NCI-H526 (cell line): Measurements from ENCODE around the gene ZNF837.
"Not testable (repeated sequence)": the region's sequence is repeated elsewhere in the genome, so short reads cannot be mapped to it uniquely, and the experiment has no call there.

ENCODE experiments used
- DNase-seq, 2 experiments: peaks; one replicate each; lab custom pipeline; 2025; lab: John Stamatoyannopoulos, UW

The ZNF837 gene

GRCh38 chr19:58351558-58351878 is 29.3 kb downstream of the ZNF837 start:
- DNase-seq: no peak

- DNase-seq: no peak
These were observed 29.8 kb downstream of the ZNF837 start for GRCh38 chr19:58350871-58351557.

GRCh38 chr19:58350001-58350861 is 30.6 kb downstream of the ZNF837 start:
- DNase-seq: peak in 1 of 2 experiments; percentile 39

GRCh38 chr19:58349590-58349989 is 31.2 kb downstream of the ZNF837 start:
- DNase-seq: no peak

- not testable (repeated sequence) for DNase-seq
These were observed 32.8 kb downstream of the ZNF837 start for GRCh38 chr19:58348080-58348479.

- peak in 1 of 2 experiments; percentile 54 for DNase-seq
These were observed 33.6 kb downstream of the ZNF837 start for GRCh38 chr19:58346961-58347929.

- no peak for DNase-seq
These were observed 35.3 kb downstream of the ZNF837 start for GRCh38 chr19:58345558-58345957.

GRCh38 chr19:58338825-58339558 is 41.8 kb downstream of the ZNF837 start:
- peak in 1 of 2 experiments; percentile 22 for DNase-seq

GRCh38 chr19:58338336-58338735 is 42.5 kb downstream of the ZNF837 start:
- no peak for DNase-seq

GRCh38 chr19:58336820-58337219 is 44.0 kb downstream of the ZNF837 start:
- DNase-seq: no peak

- DNase-seq: no peak
These were observed 44.6 kb downstream of the ZNF837 start for GRCh38 chr19:58336216-58336615.

- no peak for DNase-seq
These were observed 45.2 kb downstream of the ZNF837 start for GRCh38 chr19:58335630-58336029.

- no peak for DNase-seq
These were observed 46.1 kb downstream of the ZNF837 start for GRCh38 chr19:58334691-58335249.

- DNase-seq: no peak
These were observed 48.1 kb downstream of the ZNF837 start for GRCh38 chr19:58332697-58333096.

GRCh38 chr19:58330458-58330857 is 50.4 kb downstream of the ZNF837 start:
- no peak for DNase-seq

- no peak for DNase-seq
These were observed 51.8 kb downstream of the ZNF837 start for GRCh38 chr19:58328999-58329398.

GRCh38 chr19:58326914-58327726 is 53.7 kb downstream of the ZNF837 start, which contains the start of gene ZSCAN22:
ZSCAN22 (plus strand) TSS chr19:58326994; CDS start chr19:58334803, 7,809 bp downstream.
- peak; percentile 91 to 97 for DNase-seq

GRCh38 chr19:58326501-58326913 is 54.3 kb downstream of the ZNF837 start:
- no peak for DNase-seq

- no peak for DNase-seq
These were observed 55.4 kb downstream of the ZNF837 start for GRCh38 chr19:58325311-58326022.
